Stimulated activated CD8-positive, alpha-beta memory T cell treated with anti-CD3 and anti-CD28 coated beads, Interleukin-15, amount 100 ng/mL, for 4 hours (primary cell): ENCODE measurements around the gene BOK.
"Not testable (repeated sequence)": the region's sequence is repeated elsewhere in the genome, so short reads cannot be mapped to it uniquely, and the experiment has no call there.

Source experiments
- DNase-seq, 2 donors: peaks; one replicate each; pipeline ENCODE4 v3.0.0-alpha.2; 2020; ENCODE audit warnings: low read depth in 2 of 2

BOK gene

GRCh38 chr2:241558532-241559322, at the start of gene BOK:
Gene BOK (plus strand): TSS chr2:241558745. CDS start chr2:241559484, 739 bp downstream.
- no peak for DNase-seq

- no peak for DNase-seq
These were observed 49.3 kb upstream of the BOK start for GRCh38 chr2:241509155-241509784.

GRCh38 chr2:241511091-241511741, 47.3 kb upstream of the BOK start:
- DNase-seq: no peak

- DNase-seq: no peak
These were observed 44.0 kb upstream of the BOK start for GRCh38 chr2:241514553-241514952.

DNA sequence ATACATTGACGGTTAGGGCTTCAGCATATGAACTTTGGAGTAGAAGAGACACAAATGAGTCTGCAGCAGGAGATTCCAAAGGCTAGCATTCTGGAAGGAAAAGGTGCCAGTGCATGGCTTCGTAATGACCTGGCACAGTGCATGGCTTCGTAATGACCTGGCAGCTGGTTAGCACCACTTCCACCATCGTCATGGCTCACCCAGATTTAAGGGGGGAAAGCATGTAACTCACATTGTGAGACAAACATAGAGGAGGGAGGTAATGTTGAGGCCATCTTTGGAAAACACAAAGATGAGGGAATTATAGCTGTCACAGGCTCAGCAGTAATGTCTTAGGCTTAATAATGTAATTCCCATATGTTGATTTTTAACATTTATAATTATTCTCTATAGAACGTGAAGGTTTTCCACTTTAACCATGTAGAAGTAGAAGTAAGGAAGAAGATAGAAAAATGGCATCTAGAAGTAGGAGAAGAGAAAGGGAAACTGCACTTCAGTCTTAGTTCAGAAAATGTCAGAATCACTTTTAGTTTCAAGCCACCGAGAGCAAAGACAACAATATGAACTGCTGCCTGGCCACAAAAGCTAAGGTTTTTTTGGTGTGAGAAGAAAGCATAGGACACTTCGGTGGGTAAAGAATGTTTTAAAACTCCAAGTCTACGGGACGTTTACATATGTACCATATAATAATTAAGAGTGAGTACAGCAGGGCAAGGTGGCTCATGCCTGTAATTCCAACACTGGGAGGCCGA, 43.4 kb upstream of the BOK start:
- no peak for DNase-seq

DNA sequence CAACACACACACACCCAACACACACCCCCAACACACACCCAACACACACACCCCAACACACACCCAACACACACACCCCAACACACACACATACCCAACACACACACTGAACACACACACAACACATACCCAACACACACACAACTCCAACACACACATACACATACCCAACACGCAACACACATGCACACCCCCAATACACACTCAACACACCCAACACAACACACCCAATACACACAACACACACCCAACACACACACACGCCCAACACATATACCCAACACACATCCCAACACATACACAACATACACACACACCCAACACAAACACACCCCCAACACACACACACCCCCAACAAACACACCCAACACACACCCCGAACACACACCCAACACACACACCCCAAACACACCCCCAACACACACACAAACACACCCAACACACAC, 42.0 kb upstream of the BOK start:
- DNase-seq: no peak

DNA sequence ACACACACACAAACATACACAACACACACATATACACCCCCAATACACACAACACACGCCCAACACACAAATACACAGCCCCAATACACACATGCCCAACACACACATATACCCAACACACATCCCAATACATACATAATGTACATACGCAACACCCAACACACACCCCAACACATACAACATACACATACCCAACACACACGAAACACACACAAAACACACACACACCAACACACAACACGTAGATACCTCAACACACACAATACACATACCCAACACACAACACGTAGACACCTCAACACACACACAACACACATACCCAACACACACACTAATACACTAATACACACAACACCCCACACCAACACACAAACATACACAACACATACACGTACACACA, 41.2 kb upstream of the BOK start:
- DNase-seq: no peak

- DNase-seq: no peak
These were observed 38.9 kb upstream of the BOK start for GRCh38 chr2:241519669-241520068.

DNA sequence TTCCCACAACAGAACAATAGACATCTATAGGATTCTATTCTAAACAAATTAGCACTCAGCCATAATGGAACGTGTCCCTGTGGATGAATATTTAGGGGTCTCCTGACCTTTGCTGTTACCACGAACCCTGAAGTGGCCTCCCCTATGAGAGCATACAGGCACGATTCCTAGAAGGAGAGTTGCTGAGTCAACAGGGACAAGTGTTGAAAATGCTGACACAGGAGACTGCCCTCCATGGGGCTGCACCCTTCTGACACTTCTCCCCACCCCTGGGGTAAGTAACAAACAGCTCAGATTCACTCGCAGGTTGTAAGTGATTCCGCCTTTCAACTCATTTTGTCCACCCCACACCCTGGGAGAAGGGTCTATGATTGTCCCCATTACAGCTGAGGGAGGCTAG, 36.1 kb upstream of the BOK start:
- no peak for DNase-seq

DNA sequence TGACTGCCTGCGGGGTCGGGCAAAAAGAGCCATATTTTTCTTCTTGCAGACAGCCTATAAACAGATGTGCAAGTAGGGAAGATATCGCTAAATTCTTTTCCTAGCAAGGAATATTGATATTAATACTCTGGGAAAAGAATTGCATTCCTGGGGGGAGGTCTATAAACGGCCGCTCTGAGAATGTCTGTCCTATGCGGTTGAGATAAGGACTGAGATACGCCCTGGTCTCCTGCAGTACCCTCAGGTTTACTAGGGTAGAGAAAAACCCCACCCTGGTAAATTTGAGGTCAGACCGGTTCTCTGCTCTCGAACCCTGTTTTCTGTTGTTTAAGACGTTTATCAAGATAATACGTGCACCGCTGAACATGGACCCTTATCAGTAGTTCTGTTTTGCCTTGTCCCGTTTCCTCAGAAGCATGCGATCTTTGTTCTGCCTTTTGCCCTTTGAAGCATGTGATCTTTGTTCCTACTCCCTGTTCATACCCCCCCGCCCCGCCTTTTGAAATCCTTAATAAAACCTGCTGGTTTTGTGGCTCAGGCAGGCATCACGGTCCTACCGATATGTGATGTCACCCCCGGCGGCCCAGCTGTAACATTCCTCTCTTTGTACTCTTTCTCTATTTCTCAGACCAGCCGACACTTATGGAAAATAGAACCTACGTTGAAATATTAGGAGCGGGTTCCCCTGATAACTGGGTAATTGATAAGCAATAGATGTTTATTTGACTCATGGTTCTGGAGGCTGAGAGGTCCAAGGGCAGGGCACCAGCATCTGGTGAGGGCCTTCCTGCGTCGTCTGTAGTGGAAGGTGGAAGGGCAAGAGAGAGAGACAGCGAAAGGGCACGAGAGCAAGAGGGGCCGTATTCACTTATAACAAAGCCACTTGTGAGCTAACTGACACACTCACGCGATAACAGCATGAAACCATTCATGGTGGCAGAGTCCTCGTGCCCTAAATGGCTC, 32.4 kb upstream of the BOK start:
- DNase-seq: not testable (repeated sequence)

DNA sequence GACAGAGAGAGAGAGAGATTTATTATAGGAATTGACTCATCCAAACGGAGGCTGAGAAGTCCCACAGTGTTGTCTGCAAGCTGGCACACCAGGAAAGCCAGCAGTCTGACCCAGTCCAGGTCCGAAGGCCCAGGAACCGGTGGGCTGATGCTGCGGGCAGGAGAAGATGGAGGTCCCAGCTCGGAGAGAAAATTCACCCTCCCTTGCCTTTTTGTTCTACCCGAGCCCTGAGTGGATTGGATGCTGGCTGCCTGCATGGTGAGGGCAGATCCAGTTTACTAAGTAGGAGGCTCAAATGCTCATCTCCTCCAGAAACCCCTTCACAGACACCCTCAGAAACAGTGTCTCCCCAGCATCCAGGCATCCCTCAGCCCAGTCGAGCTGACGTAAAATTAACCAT, 28.0 kb upstream of the BOK start:
- DNase-seq: no peak

DNA sequence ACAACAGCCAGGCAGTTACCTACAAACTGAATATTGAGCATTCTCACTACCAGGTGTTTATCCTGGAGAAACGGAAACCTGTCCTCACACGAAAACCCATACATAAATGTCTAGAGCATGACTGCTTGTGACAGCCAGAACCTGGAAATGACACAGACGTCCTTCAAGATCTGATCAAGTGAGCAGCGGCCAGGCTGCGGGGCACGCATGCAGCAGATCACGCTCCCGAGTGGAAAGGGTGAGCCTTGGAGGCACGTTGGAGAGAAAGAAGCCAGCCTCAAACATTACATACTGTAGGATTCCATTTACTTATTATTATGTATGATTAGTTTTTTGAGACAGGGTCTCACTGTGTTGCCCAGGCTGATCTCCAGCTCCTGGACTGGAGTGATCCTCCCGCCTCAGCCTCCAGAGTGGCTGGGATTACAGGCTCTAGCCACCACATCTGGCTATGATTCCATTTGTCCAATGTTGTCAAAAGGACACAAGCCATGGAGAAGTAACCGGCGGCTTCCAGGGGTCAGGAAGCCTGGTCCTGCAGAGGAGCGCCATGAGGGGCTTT, 27.3 kb upstream of the BOK start:
- DNase-seq: no peak

DNA sequence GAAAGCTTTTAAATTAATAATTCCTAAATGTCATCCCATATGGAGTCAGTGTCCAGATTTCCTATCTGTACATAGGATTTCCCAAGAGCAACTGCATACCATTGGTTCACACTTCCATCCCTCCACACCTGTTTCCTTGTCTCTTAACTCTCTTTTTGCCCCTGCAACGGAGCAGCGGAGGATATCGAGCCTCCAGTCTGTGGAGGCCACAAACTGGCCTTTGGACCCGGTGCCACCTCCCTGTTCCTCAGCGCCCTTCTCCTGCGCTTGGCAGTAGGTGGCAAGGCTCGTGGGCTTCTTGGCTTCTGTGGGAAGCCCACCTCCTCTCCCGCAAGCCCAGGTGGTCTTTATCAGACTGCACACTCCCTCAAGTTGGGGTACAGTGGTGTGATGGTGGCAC, 26.4 kb upstream of the BOK start:
- DNase-seq: no peak

DNA sequence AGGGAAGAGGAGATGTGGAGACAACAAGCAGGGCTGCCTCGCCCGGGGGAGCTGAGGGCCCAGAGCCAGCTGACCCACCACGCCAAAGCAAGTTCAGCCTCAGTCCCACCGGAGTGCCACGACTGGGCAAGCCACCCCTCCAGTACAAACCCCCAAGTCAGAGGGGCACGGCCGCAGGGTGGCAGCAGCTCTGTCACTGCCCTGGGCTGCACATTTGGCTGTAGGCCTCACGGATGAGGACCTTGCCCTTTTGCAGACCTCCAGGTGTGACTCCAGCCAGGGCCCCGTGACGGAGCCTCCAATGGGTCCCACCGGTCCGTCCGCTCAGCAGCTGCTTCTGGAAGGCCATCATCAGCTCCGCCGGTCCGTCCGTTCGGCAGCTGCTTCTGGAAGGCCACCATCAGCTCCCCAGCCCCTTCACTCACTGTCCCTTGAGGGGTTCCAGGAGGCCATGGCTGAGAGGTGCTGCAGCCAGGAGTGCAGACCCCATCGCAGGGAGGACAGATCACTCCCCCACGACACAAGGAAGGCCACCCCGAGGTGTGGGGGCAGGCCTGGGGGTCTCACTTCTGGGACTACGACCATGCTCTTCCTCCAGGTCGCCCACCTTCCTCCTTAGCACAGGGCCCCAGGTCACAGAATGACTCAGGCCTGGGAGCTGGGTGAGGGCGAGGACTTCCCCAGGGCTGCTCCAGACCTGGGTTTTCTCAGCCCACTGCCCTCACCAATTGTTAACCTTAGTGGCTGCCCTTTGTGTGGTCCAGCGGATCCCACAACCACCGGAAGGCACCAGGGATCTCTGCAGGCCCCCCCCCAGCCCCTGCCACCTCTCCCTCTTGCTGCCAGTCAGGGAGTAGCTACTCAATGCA, 25.6 kb upstream of the BOK start:
- DNase-seq: no peak

GRCh38 chr2:241534293-241534692, 24.3 kb upstream of the BOK start:
- DNase-seq: no peak

DNA sequence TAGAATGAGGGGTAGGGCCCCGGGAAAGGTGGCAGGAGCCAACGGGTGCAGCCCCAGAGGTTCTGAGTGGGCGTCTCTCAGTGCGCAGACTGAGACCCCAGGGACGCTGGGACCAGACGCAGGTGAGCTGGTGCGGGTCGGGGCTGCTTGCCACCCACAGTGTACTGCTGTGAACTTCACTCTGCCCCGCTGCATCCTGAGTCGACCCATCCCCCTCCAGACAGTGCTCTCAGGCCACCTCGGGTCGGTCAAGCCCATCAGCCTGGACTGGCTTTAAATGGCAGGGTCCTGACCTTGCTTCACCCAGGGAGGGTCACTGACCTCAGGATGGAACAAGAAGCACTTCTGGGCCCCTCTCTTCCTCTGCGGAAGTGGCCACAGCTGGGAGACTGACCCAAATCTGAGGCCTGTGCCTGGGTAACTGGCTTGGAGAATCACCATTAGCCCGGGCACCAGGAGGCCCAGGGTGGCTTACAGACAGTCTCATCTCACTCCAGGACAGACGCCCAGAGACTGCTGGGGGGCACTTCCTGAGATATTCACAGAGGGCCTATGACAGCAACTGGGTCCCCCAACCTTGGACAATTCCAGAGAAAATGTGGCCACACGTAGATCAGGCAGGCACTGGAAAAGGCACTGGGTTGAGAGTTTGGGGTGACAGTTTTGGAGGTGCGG, 23.7 kb upstream of the BOK start:
- no peak for DNase-seq

- DNase-seq: no peak
These were observed 22.5 kb upstream of the BOK start for GRCh38 chr2:241535871-241536655.
